Left ventricle myocardium inferior (tissue), 1 donor: ENCODE data around the gene KNDC1. TPM values are rescaled to one million over a fixed set of nuclear protein-coding genes. Genes with fewer than 3 reads are reported as not detected.

Source experiments
- DNase-seq: peaks from one replicate; pipeline ENCODE4 v3.0.0-alpha.2; 2020
- H3K27ac ChIP-seq: fragments of 200-600 bp; replicated peaks from 2 replicates; pipeline ENCODE4 v1.8.0; 2021
- H3K27me3 ChIP-seq: fragments of 200-600 bp; 2 replicates; pipeline ENCODE4 v1.8.0; 2021; ENCODE audit warnings: low read depth
- H3K36me3 ChIP-seq: fragments of 200-600 bp; 2 replicates; pipeline ENCODE4 v1.8.0; 2021
- H3K4me1 ChIP-seq: fragments of 200-600 bp; 2 replicates; pipeline ENCODE4 v1.8.0; 2021
- H3K4me3 ChIP-seq: fragments of 200-600 bp; 2 replicates; pipeline ENCODE4 v1.8.0; 2021; ENCODE audit warnings: mild to moderate bottlenecking, moderate library complexity
- H3K9me3 ChIP-seq: fragments of 200-600 bp; replicated peaks from 2 replicates; pipeline ENCODE4 v1.8.0; 2021
- intact Hi-C: fragments of 100-400 bp; cut with micrococcal nuclease; formaldehyde crosslinking; loops from one replicate; pipeline ENCODE4 v1.11.0; 2022
- total RNA-seq: library from RNA; stranded (reverse); fragmentation: NEBNext Ultra II Directional; extraction: Animal tissue kit (Norgen Biotek cat#: 25700); gene quantifications from one replicate; pipeline ENCODE4 v1.2.1, GENCODE V29; 2021
- TF ChIP-seq, protein P1 (sequence below): fragments of 200-600 bp; IDR thresholded peaks from 2 replicates; pipeline ENCODE4 v1.8.0; 2021; ENCODE audit warnings: antibody characterized with exemption, mild to moderate bottlenecking, borderline replicate concordance
- donor health status: DM: no; HTN: yes; CAD: no; lungs with severe emphysema.

The KNDC1 gene
- total RNA-seq, 1 donor from 2014 or later = 0.11 TPM

- Histone ChIP-seq H3K4me3 (no peak overlapping the region), H3K9me3 (no peaks in the 10 kb centered on the region), H3K36me3 (no peaks in the 10 kb centered on the region), H3K27me3 (peaks cover 89% of the 10 kb centered on the region), H3K27ac (no peak overlapping the region), H3K4me1 (no peaks in the 10 kb centered on the region)
- TF ChIP-seq, protein P1, sequence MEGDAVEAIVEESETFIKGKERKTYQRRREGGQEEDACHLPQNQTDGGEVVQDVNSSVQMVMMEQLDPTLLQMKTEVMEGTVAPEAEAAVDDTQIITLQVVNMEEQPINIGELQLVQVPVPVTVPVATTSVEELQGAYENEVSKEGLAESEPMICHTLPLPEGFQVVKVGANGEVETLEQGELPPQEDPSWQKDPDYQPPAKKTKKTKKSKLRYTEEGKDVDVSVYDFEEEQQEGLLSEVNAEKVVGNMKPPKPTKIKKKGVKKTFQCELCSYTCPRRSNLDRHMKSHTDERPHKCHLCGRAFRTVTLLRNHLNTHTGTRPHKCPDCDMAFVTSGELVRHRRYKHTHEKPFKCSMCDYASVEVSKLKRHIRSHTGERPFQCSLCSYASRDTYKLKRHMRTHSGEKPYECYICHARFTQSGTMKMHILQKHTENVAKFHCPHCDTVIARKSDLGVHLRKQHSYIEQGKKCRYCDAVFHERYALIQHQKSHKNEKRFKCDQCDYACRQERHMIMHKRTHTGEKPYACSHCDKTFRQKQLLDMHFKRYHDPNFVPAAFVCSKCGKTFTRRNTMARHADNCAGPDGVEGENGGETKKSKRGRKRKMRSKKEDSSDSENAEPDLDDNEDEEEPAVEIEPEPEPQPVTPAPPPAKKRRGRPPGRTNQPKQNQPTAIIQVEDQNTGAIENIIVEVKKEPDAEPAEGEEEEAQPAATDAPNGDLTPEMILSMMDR = no peak
- DNase-seq = no peak
- intact Hi-C loops = no loop called here
Measured at GRCh38 chr10:133185916-133186315, 25.9 kb downstream of the KNDC1 start.

DNA sequence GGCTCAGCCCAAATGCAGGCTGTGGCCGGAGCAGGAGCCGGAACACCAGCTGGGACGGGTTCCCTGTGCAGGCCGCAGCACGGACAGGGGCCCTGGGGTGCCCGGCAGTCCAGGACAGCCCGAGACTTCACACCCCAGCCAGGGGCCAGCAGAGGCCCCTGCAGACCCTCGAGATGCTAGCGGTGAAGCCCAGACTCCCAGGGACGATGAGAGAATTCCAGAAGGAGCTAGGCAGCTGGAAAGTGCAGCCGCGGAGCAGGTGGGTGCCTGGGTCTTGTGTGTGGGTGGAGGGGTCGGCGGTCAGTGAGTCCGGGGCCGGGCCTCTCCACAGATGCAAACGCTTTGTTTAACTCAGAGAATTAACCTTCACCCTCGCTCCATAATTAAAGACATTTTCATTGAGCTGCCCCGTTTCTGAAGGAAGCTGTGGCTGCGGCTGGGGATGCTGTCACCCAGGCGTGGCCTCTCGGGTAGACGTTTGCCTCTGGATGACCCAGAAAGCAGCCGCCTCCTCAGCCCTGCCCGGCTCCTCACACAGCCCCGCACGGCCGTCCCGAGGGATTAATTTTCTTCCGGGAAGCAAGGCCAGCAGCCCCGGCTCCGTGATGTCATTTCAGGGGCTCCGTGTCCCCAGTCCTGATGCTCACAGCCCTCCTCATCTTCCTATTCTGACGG is 26.5 kb downstream of the KNDC1 start:
- no peak overlapping the region for H3K4me3 ChIP-seq
- H3K9me3 ChIP-seq = no peaks in the 10 kb centered on the region
- H3K27ac ChIP-seq = no peak overlapping the region
- H3K27me3 ChIP-seq = peaks cover 86% of the 10 kb centered on the region
- intact Hi-C loops = no loop called here
- TF ChIP-seq, protein P1 = no peak
- no peaks in the 10 kb centered on the region for H3K4me1 ChIP-seq
- DNase-seq = no peak
- no peaks in the 10 kb centered on the region for H3K36me3 ChIP-seq

- Histone ChIP-seq H3K4me3 (no peak overlapping the region), H3K27me3 (peaks cover 84% of the 10 kb centered on the region), H3K36me3 (no peaks in the 10 kb centered on the region), H3K4me1 (no peaks in the 10 kb centered on the region), H3K27ac (no peak overlapping the region), H3K9me3 (peaks cover 7% of the 10 kb centered on the region)
- TF ChIP-seq, protein P1 = no peak
- DNase-seq = no peak
- intact Hi-C loops = no loop called here
Measured at GRCh38 chr10:133187091-133187905, 27.3 kb downstream of the KNDC1 start.

DNA sequence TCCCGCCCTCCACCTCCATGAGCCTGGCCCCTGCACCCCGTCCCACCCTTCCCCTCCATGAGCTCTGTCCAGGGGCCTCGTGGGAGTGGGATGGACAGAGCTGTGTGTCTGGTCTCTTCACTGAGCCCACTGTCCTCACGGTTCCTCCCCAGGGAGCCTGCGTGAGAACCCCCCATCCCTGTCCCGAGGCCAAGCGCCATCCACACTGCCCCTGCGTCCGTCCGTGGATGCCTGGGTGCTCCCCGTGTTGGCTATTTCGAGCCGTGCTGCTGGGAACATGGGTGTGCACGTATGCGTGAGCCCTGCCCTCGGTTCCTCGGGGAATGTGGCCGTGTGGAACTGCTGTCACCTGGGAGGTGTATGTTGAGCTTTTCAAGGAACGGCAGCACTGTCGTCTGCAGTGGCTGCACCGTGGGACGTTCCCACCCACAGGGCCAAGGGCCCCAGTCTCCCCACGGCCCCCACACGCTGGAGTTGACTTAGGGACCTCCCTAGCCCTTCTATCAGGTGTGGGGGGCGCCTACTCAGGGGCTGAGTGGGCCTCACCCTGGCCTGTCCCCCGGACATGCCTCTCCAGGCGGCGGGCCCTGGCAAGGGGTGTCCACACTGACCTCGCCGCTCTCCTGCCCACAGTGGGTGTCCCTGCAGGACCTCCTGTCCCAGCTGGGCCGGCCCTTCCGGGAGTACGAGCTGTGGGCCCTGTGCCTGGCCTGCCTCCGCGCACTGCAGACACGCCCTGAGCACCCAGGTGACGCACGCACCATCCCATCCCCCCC is 28.1 kb downstream of the KNDC1 start:
- no peak overlapping the region for H3K27ac ChIP-seq
- H3K4me3 ChIP-seq = no peak overlapping the region
- TF ChIP-seq, protein P1 = no peak
- no peaks in the 10 kb centered on the region for H3K4me1 ChIP-seq
- DNase-seq = no peak
- peaks cover 15% of the 10 kb centered on the region for H3K9me3 ChIP-seq
- no peaks in the 10 kb centered on the region for H3K36me3 ChIP-seq
- intact Hi-C loops = no loop called here
- H3K27me3 ChIP-seq = peaks cover 80% of the 10 kb centered on the region

- H3K27me3 ChIP-seq = peaks cover 75% of the 10 kb centered on the region
- no peak for DNase-seq
- H3K9me3 ChIP-seq = peaks cover 27% of the 10 kb centered on the region
- H3K4me3 ChIP-seq = no peak overlapping the region
- no peak overlapping the region for H3K27ac ChIP-seq
- no peaks in the 10 kb centered on the region for H3K4me1 ChIP-seq
- intact Hi-C loops = no loop called here
- TF ChIP-seq, protein P1 = no peak
- no peaks in the 10 kb centered on the region for H3K36me3 ChIP-seq
Measured at GRCh38 chr10:133189256-133189655, 29.2 kb downstream of the KNDC1 start.
